IMR-90 (cell line): Measurements from ENCODE around the gene PLD4. TPM values are rescaled to one million over a fixed set of nuclear protein-coding genes. Genes with fewer than 3 reads are reported as not detected.

Experiments
- ATAC-seq: fragments of 200-7000 bp; cut with Tn5 transposase; 2 replicates; pipeline ENCODE4 v1.9.1; 2020; ENCODE audit warnings: low read depth, mild to moderate bottlenecking, moderate library complexity
- BruUV-seq: library from RNA; stranded (reverse); fragments of 400-500 nt; replicated peaks from 2 replicates; lab custom pipeline; 2021; lab: Mats Ljungman, UMichigan
- CTCF ChIA-PET: fragments of 300-600 bp; formaldehyde crosslinking; extraction: SDS; loops from one replicate; lab custom pipeline; 2021; ENCODE audit warnings: antibody characterized with exemption; lab: Yijun Ruan, JAX
- POLR2A ChIA-PET: fragments of 300-600 bp; sonication (Branson Sonifier 250); formaldehyde crosslinking; loops from one replicate; lab custom pipeline; 2022; ENCODE audit warnings: antibody characterized with exemption; ENCODE audit not compliant: unreplicated experiment; lab: Charles Lee
- DNase-seq: peaks from one replicate; pipeline ENCODE4 v3.0.0; 2013
- H2AFZ ChIP-seq: replicated peaks from 2 replicates; pipeline ENCODE3; 2013; ENCODE audit warnings: low read length, mild to moderate bottlenecking; ENCODE audit not compliant: poor library complexity
- H2AK5ac ChIP-seq: 2 replicates; pipeline ENCODE4 v1.6.1; 2013; ENCODE audit warnings: low read depth, low read length, inconsistent platforms
- H2AK9ac ChIP-seq: replicated peaks from 2 replicates; pipeline ENCODE3; 2013; ENCODE audit warnings: mild to moderate bottlenecking, low read depth, low read length, moderate library complexity; ENCODE audit not compliant: poor library complexity
- H2BK120ac ChIP-seq: 2 replicates; pipeline ENCODE4 v1.6.1; 2013; ENCODE audit warnings: low read depth, low read length, inconsistent platforms
- H2BK15ac ChIP-seq: 3 replicates; pipeline ENCODE4 v1.6.1; 2013; ENCODE audit warnings: low read depth, low read length, inconsistent platforms
- H2BK20ac ChIP-seq: 2 replicates; pipeline ENCODE4 v1.6.1; 2013; ENCODE audit warnings: low read depth, mild to moderate bottlenecking, inconsistent platforms, low read length, moderate library complexity
- H2BK5ac ChIP-seq: 2 replicates; pipeline ENCODE4 v1.6.1; 2013; ENCODE audit warnings: mild to moderate bottlenecking, low read depth, low read length, inconsistent platforms; ENCODE audit not compliant: poor library complexity, severe bottlenecking
- H3K14ac ChIP-seq: replicated peaks from 2 replicates; pipeline ENCODE4 v1.6.1; 2013; ENCODE audit warnings: low read depth, low read length, inconsistent platforms
- H3K18ac ChIP-seq: 2 replicates; pipeline ENCODE4 v1.6.1; 2013; ENCODE audit warnings: low read depth, low read length, control low read depth
- H3K23ac ChIP-seq: 2 replicates; pipeline ENCODE4 v1.6.1; 2013; ENCODE audit warnings: low read depth, low read length, inconsistent platforms
- H3K27ac ChIP-seq: 2 replicates; pipeline ENCODE4 v1.5.1; 2013; ENCODE audit warnings: mild to moderate bottlenecking, control low read depth, low read length; ENCODE audit not compliant: insufficient read depth
- H3K27me3 ChIP-seq: 2 replicates; pipeline ENCODE4 v1.6.1; 2013; ENCODE audit warnings: low read length; ENCODE audit not compliant: control insufficient read depth, insufficient read depth
- H3K36me3 ChIP-seq: 2 replicates; pipeline ENCODE4 v1.6.1; 2013; ENCODE audit warnings: low read length, mixed read lengths; ENCODE audit not compliant: control insufficient read depth, insufficient read depth
- H3K4ac ChIP-seq: 2 replicates; pipeline ENCODE4 v1.6.1; 2013; ENCODE audit warnings: low read depth, low read length, inconsistent platforms
- H3K4me1 ChIP-seq: 2 replicates; pipeline ENCODE4 v1.6.1; 2013; ENCODE audit warnings: low read length, mixed read lengths; ENCODE audit not compliant: control insufficient read depth, insufficient read depth
- H3K4me2 ChIP-seq: 2 replicates; pipeline ENCODE4 v1.6.1; 2013; ENCODE audit warnings: low read depth, mild to moderate bottlenecking, control low read depth, low read length, moderate library complexity
- H3K4me3 ChIP-seq: 2 replicates; pipeline ENCODE4 v1.5.1; 2013; ENCODE audit warnings: low read depth, mild to moderate bottlenecking, control low read depth, low read length, moderate library complexity; ENCODE audit not compliant: insufficient read depth
- H3K56ac ChIP-seq: 2 replicates; pipeline ENCODE4 v1.6.1; 2013; ENCODE audit warnings: low read length, inconsistent platforms; ENCODE audit not compliant: insufficient read depth; ENCODE audit errors: extremely low read depth
- H3K79me1 ChIP-seq, 2 experiments: 2 replicates each; pipeline ENCODE4 v1.6.1; 2013; ENCODE audit warnings: low read length in 2 of 2, inconsistent platforms in 1 of 2, low read depth in 1 of 2
- H3K9ac ChIP-seq: 2 replicates; pipeline ENCODE4 v1.6.1; 2013; ENCODE audit warnings: low read depth, low read length, control low read depth
- H3K9me1 ChIP-seq: 2 replicates; pipeline ENCODE4 v1.6.1; 2013; ENCODE audit warnings: low read length, inconsistent platforms; ENCODE audit not compliant: insufficient read depth
- H3K9me3 ChIP-seq: 2 replicates; pipeline ENCODE4 v1.6.1; 2013; ENCODE audit warnings: low read length; ENCODE audit not compliant: control insufficient read depth, insufficient read depth
- H4K20me1 ChIP-seq: 2 replicates; pipeline ENCODE4 v1.6.1; 2013; ENCODE audit warnings: low read length, inconsistent platforms; ENCODE audit not compliant: insufficient read depth
- H4K5ac ChIP-seq: 2 replicates; pipeline ENCODE4 v1.6.1; 2013; ENCODE audit warnings: mild to moderate bottlenecking, low read depth, low read length, control low read depth
- H4K8ac ChIP-seq, 2 experiments: 2 replicates each; pipeline ENCODE4 v1.6.1; 2013; ENCODE audit warnings: low read depth in 2 of 2, low read length in 2 of 2, control low read depth in 1 of 2, inconsistent platforms in 1 of 2
- H4K91ac ChIP-seq: 2 replicates; pipeline ENCODE4 v1.6.1; 2013; ENCODE audit warnings: low read depth, low read length, inconsistent platforms; ENCODE audit not compliant: insufficient read depth
- BHLHE40 ChIP-seq: fragments of 150-350 bp; IDR thresholded peaks from 2 replicates; pipeline ENCODE4 v1.6.1; 2016; ENCODE audit warnings: mild to moderate bottlenecking, low read depth, low read length
- CEBPB ChIP-seq: IDR thresholded peaks from 2 replicates; pipeline ENCODE4 v1.6.1; 2012; ENCODE audit warnings: low read depth, low read length, improper control_type of control experiment
- FOS ChIP-seq: fragments of 150-350 bp; IDR thresholded peaks from 2 replicates; pipeline ENCODE4 v1.6.1; 2016; ENCODE audit warnings: low read depth, low read length
- MAZ ChIP-seq: IDR thresholded peaks from 2 replicates; pipeline ENCODE4 v1.6.1; 2012; ENCODE audit warnings: low read depth, mild to moderate bottlenecking, low read length, improper control_type of control experiment, moderate library complexity, borderline replicate concordance
- MXI1 ChIP-seq: IDR thresholded peaks from 2 replicates; pipeline ENCODE4 v1.6.1; 2012; ENCODE audit warnings: low read depth, mild to moderate bottlenecking, low read length, moderate library complexity, borderline replicate concordance
- NFE2L2 ChIP-seq: fragments of 150-350 bp; IDR thresholded peaks from 2 replicates; pipeline ENCODE4 v1.6.1; 2016; ENCODE audit warnings: low read depth, mild to moderate bottlenecking, low read length
- POLR2A ChIP-seq: IDR thresholded peaks from 2 replicates; pipeline ENCODE4 v1.6.1; 2012; ENCODE audit warnings: mild to moderate bottlenecking, low read depth, low read length
- RAD21 ChIP-seq: IDR thresholded peaks from 2 replicates; pipeline ENCODE4 v1.6.1; 2012; ENCODE audit warnings: low read length, improper control_type of control experiment
- RCOR1 ChIP-seq: IDR thresholded peaks from 2 replicates; pipeline ENCODE4 v1.6.1; 2012; ENCODE audit warnings: mild to moderate bottlenecking, low read length, improper control_type of control experiment; ENCODE audit not compliant: insufficient replicate concordance
- RFX5 ChIP-seq: IDR thresholded peaks from 2 replicates; pipeline ENCODE4 v1.8.0; 2012; ENCODE audit warnings: low read depth, mild to moderate bottlenecking, low read length, moderate library complexity
- whole genome bisulfite sequencing, 2 experiments: methylation state at CpG; one replicate each; pipeline versions ENCODE4 v1.1.5 to v1.1.7; 2013; ENCODE audit warnings: missing lambda C conversion rate in 2 of 2; ENCODE audit not compliant: insufficient read length in 1 of 2; ENCODE audit errors: extremely low coverage in 2 of 2; 5-methylcytosine and 5-hydroxymethylcytosine counted together
- dilution Hi-C: fragments of 300-500 bp; cut with HindIII; formaldehyde crosslinking; loops from one replicate; pipeline ENCODE4 v1.14.3; 2018; ENCODE audit warnings: low sequenced_read_pairs; ENCODE audit not compliant: unreplicated experiment
- in situ Hi-C: fragments of 300-500 bp; cut with MboI; formaldehyde crosslinking; loops from 3 replicates; pipeline ENCODE4 v1.14.3; 2019; ENCODE audit warnings: low sequenced_read_pairs, inconsistent platforms, mixed read lengths
- intact Hi-C: fragments of 100-400 bp; cut with micrococcal nuclease; formaldehyde crosslinking; loops from 2 replicates; pipeline ENCODE4 v1.10.0; 2022
- polyA plus RNA-seq, 3 experiments: library from polyadenylated mRNA; depleted of rRNA; stranded (reverse); fragments of >200 nt; gene quantifications; 2 replicates each; pipeline ENCODE4 v1.2.3, GENCODE V29; 2012; ENCODE audit warnings: low replicate concordance in 1 of 3
- total RNA-seq: library from RNA; depleted of rRNA; stranded (reverse); fragments of >200 nt; gene quantifications from 2 replicates; pipeline ENCODE4 v1.2.3, GENCODE V29; 2012
- TF ChIP-seq, protein P1 (sequence below): conservative IDR thresholded peaks from 2 replicates; pipeline ENCODE4 v1.5.1; 2012; ENCODE audit warnings: mild to moderate bottlenecking, low read depth, low read length, improper control_type of control experiment
- TF ChIP-seq, protein P2 (sequence below): fragments of 150-350 bp; IDR thresholded peaks from 2 replicates; pipeline ENCODE4 v1.6.1; 2016; ENCODE audit warnings: low read depth, mild to moderate bottlenecking, low read length, moderate library complexity, borderline replicate concordance
- TF ChIP-seq, protein P3 (sequence below): fragments of 150-350 bp; IDR thresholded peaks from 2 replicates; pipeline ENCODE4 v1.6.1; 2017; ENCODE audit warnings: mild to moderate bottlenecking, antibody characterized with exemption, low read length, low read depth

Gene PLD4
- total and polyA plus RNA-seq, 2 of the 4 experiments (the other 2 are of a cell fraction): 0.05 TPM; not detected in 1

DNA sequence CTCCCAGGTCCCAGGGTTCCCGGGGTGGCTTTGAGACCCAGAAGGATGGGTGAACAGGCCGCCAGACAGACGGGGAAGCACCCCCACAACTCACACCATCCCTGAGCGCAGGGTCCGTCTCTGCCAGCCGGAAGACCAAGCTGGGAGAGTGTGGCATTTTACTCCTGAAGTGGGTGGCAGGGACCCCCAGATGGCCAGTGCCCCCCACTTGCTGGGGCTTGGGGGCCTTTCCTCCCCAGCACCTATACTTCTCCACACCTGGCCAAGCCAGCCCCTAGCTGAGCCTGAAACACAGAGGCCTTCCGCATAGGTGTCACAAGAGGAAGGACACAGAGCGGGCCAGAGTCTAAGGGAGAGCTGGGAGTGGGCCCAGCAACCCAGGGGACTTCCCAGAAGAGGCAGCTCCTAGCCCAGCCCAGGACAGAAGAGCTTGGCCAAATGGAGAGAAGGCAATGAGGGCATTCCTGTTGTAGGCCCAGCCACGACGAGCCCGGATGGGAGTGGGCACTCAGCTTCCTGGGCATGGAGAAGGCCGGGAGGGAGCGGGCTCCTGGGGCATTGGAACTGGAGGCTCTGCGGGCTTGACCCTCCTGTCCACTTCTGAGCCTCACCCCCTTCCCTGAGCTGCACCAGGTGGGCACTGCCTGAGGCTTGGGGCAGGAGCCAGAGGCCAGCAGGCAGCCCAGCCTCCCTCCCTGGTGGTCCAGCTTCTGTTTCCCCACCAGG, 50.1 kb downstream of the PLD4 start:
- dilution Hi-C loops: no loop called here
- H3K18ac ChIP-seq: no peak overlapping the region; the same call in 1 of the 2 replicates
- ATAC-seq: no peak
- TF ChIP-seq RAD21 (no peak), RFX5 (no peak), RCOR1 (no peak), POLR2A (no peak), CEBPB (no peak), BHLHE40 (no peak), FOS (no peak), NFE2L2 (no peak), MXI1 (no peak), MAZ (no peak)
- TF ChIP-seq, protein P1, sequence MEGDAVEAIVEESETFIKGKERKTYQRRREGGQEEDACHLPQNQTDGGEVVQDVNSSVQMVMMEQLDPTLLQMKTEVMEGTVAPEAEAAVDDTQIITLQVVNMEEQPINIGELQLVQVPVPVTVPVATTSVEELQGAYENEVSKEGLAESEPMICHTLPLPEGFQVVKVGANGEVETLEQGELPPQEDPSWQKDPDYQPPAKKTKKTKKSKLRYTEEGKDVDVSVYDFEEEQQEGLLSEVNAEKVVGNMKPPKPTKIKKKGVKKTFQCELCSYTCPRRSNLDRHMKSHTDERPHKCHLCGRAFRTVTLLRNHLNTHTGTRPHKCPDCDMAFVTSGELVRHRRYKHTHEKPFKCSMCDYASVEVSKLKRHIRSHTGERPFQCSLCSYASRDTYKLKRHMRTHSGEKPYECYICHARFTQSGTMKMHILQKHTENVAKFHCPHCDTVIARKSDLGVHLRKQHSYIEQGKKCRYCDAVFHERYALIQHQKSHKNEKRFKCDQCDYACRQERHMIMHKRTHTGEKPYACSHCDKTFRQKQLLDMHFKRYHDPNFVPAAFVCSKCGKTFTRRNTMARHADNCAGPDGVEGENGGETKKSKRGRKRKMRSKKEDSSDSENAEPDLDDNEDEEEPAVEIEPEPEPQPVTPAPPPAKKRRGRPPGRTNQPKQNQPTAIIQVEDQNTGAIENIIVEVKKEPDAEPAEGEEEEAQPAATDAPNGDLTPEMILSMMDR: no peak
- TF ChIP-seq, protein P2, sequence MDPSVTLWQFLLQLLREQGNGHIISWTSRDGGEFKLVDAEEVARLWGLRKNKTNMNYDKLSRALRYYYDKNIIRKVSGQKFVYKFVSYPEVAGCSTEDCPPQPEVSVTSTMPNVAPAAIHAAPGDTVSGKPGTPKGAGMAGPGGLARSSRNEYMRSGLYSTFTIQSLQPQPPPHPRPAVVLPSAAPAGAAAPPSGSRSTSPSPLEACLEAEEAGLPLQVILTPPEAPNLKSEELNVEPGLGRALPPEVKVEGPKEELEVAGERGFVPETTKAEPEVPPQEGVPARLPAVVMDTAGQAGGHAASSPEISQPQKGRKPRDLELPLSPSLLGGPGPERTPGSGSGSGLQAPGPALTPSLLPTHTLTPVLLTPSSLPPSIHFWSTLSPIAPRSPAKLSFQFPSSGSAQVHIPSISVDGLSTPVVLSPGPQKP: no peak
- TF ChIP-seq, protein P3, sequence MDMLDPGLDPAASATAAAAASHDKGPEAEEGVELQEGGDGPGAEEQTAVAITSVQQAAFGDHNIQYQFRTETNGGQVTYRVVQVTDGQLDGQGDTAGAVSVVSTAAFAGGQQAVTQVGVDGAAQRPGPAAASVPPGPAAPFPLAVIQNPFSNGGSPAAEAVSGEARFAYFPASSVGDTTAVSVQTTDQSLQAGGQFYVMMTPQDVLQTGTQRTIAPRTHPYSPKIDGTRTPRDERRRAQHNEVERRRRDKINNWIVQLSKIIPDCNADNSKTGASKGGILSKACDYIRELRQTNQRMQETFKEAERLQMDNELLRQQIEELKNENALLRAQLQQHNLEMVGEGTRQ: no peak

More for the DNA sequence above, 50.1 kb downstream of the PLD4 start:
- Histone ChIP-seq H3K36me3 (no peaks in the 10 kb centered on the region), H2AFZ (peak overlapping the region; percentile 18), H4K5ac (peak overlapping the region; percentile 13; the same call in 1 of the 2 replicates), H3K79me1 (peaks cover 0 to 15% of the 10 kb centered on the region in 2 experiments; a peak in 1 of 4 replicates), H3K9me3 (no peaks in the 10 kb centered on the region), H3K23ac (0 out of 2 replicates have a peak overlapping the region, but pooled peaks have one; percentile 63), H2BK120ac (peak overlapping the region; percentile 65), H4K8ac (peak overlapping the region in 1 of 2 experiments; percentile 81; a peak in 2 of 4 replicates), H3K4me3 (no peak overlapping the region), H2AK5ac (peak overlapping the region; percentile 75), H3K56ac (no peak overlapping the region), H2BK5ac (no peak overlapping the region), H3K14ac (0 out of 2 replicates have a peak overlapping the region, but pooled peaks have one; percentile 67), H3K4ac (peak overlapping the region; percentile 86), H4K91ac (peak overlapping the region; percentile 62), H3K9ac (no peak overlapping the region), H2AK9ac (peak overlapping the region; percentile 58), H3K4me2 (no peak overlapping the region), H3K27ac (0 out of 2 replicates have a peak overlapping the region, but pooled peaks have one; percentile 0), H2BK20ac (peak overlapping the region; percentile 11), H3K4me1 (peaks cover 37% of the 10 kb centered on the region), H3K27me3 (no peaks in the 10 kb centered on the region), H3K9me1 (peaks cover 13% of the 10 kb centered on the region), H2BK15ac (peak overlapping the region; percentile 77; the same call in 1 of the 3 replicates), H4K20me1 (0 out of 2 replicates have a peak, but pooled peaks cover 3% of the 10 kb centered on the region)
- in situ Hi-C loops: loop anchor here (5.0 kb wide), 2 partner anchors 38 to 72 kb away; no protein-coding TSS in a partner anchor
- no TSS peak for BruUV-seq
- intact Hi-C loops: loop anchor here (2.0 to 5.0 kb wide), 2 partner anchors 43 to 112 kb away; no protein-coding TSS in a partner anchor
- ChIA-PET CTCF (interaction anchor here (0.5 to 4.1 kb wide), 5 partner anchors 32 to 71 kb away, joined by 3 to 21 read pairs (median 5); no protein-coding TSS in a partner anchor), POLR2A (interaction anchor here (0.6 kb wide), 1 partner anchor 53 kb away, joined by 11 read pairs; no protein-coding TSS in a partner anchor)
- no peak for DNase-seq
- WGBS, 2 experiments: no CpG with 5 or more reads among the region's 14 CpGs
